Measurements from ENCODE around the gene SLC39A11. TPM values are rescaled to one million over a fixed set of nuclear protein-coding genes. Genes with fewer than 3 reads are reported as not detected.

The SLC39A11 gene
- total RNA-seq, 1 experiment from 2014 or later: 7.6 TPM

DNA sequence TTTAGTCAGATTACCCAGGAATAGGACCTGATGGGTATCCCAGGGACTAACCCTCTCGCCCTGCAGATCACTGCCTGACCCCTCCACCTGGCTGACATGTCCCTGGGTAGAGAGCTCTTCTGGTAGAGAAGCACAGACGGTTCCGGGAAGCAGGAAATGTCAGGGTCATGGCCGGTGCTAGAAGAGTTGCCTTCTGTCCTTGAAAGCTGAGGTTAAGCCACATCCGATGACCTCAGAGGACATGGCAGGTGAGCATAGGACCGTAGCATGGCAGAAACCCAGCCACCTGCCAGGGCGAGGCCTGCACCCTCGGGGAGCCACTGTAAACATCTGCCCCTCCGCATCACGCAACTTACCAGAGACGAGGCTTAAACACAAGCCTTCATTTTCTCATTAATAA is 488.0 kb downstream of the SLC39A11 start:
- no peak for DNase-seq (ENCODE audit: low read depth)

- peak; percentile 59 for DNase-seq (ENCODE audit: low read depth)
Measured at GRCh38 chr17:72603420-72604242, 488.9 kb downstream of the SLC39A11 start.

DNA sequence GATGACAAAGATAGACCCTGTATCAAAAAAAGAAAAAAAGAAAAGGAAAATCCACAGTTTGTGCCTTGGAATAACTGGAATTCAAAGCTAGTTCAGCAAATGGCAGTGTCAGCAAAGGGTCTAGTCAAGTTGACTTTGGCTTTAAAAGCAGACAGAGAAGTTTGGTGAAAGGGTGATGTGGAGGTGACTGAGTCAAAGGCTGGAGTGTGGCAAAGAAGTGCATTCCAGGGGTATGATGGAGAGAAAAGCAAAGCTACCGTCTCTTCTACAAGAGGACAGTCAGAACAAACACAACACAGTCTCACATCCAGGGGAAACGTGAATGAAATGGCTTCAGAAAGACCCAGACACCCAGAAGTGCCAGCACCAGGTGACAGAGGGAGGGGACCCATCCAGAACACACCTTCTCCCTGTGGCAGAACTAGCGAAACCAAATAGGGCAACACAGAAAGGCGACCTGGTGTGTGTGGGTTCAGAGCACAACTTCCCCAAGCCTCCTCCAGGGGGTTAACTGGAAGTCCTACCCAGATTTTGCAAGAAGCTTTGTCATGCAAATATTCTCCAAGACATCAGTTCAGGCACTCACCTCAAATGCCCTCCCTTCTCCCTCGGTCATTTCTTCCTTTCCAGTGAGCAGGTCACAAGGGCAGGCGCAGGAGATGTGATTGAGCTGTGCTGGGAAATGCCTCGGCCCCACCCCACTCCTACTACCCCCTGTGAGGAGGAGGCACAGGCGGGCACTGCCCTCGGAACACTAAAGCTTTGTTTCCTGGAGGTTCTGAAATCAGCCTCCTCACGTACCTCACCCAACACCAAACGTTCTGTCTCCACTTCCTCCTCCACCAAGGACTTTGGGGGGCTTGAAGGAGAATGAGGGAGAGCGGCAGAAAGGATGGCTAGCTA is 489.7 kb downstream of the SLC39A11 start:
- peak; percentile 53 for DNase-seq (ENCODE audit: low read depth)

GRCh38 chr17:72600934-72601333 is 491.6 kb downstream of the SLC39A11 start:
- peak; percentile 59 for DNase-seq (ENCODE audit: low read depth)

DNA sequence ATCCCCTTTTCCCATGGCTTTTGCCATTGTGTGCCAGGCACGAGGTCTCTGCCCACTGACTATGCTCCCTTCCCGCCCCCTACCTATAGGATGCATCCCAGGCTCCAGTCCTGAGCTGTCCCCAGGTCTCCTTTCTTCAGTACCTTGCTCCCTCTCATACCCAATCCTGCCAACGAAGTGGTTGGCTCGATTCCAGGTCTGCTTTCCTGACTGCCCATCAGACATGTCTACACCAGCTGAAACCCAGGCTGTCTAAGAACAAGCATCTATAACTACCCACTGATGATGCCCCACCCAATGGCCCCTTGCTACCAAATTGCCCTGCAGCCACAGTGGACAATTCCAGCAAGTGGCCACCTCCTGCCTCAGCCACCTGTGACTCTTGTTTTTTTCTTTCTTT is 492.6 kb downstream of the SLC39A11 start:
- no peak for DNase-seq (ENCODE audit: low read depth)

GRCh38 chr17:72598695-72599094 is 493.8 kb downstream of the SLC39A11 start:
- DNase-seq (ENCODE audit: low read depth): no peak

DNA sequence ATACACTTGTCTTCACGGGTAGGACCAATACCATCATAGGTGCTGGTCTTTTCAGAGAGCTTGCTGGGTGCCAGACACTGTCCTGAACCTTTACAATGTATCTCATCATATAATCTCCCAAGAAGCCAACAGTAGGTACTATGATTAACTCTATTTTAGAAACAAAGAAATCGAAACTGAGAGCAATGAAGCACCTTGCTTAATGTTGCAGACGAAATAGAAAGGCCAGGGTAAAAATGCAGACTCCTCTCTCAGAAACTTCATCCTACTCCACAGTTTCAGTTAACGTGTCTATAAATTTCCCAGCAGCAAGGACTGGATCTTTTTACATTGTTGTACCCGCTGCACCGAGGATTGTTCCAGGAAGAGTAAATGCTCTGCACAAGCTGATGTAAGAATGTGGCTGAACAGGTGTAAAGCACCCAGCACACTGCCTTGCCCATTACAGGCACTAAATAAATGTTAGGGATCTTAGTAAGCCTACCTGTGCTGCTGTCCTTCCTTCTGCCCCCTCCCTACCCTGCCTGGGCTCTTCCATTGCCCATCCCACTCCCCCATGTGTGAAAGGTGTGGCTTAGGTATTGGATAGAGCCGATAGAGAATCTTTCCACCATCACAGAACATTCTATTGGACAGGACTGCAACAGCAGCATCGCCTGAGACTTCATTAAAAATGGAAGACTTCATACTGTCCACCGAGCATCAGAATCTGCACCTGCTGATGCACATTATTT is 495.0 kb downstream of the SLC39A11 start:
- DNase-seq (ENCODE audit: low read depth): no peak

Small RNAs within 50 kb of the gene (small RNA-seq; reads per million reads assigned to genes)
- gene RF00422: not detected

Other genes with a start within 250 kb of the SLC39A11 start
- gene SSTR2, start 72.3 kb upstream of the SLC39A11 start, total RNA-seq (2014; rRNA removed; shearing (Covaris generic)): 0.19 and 0.23 TPM in 2 replicates
- gene COG1, start 100.4 kb upstream of the SLC39A11 start, total RNA-seq (2014; rRNA removed; shearing (Covaris generic)): 20.1 and 34.9 TPM in 2 replicates
- gene CPSF4L, start 169.2 kb upstream of the SLC39A11 start, total RNA-seq (2014; rRNA removed; shearing (Covaris generic)): not detected in 2 replicates
- gene CDC42EP4, start 219.3 kb upstream of the SLC39A11 start, total RNA-seq (2014; rRNA removed; shearing (Covaris generic)): 27.2 and 37.0 TPM in 2 replicates